Adrenal gland (tissue), 12 donors: ENCODE data around the gene THSD4. TPM values are rescaled to one million over a fixed set of nuclear protein-coding genes. Genes with fewer than 3 reads are reported as not detected.

Experiments
- DNase-seq, 7 donors: peaks; one replicate each; pipeline ENCODE4 v3.0.0-alpha.2; 2019 to 2020
- H3K27ac ChIP-seq, 5 donors: fragments of 200-600 bp; sonication (generic) in 4 of 5; 1 replicate in 3 of 5; 2 replicates in 2 of 5; pipeline versions ENCODE4 v1.5.1 to v1.8.0; 2016 to 2020; ENCODE audit warnings: mild to moderate bottlenecking in 1 of 5
- H3K27me3 ChIP-seq: fragments of 200-600 bp; 2 replicates; pipeline ENCODE4 v1.8.0; 2021
- H3K36me3 ChIP-seq, 2 donors: fragments of 200-600 bp; replicated peaks in 1 of 2; 1 replicate in 1 of 2; 2 replicates in 1 of 2; pipeline versions ENCODE4 v1.5.1 to v1.8.0; 2018 to 2022
- H3K4me1 ChIP-seq, 2 donors: fragments of 200-600 bp; replicated peaks in 1 of 2; 1 replicate in 1 of 2; 2 replicates in 1 of 2; pipeline versions ENCODE4 v1.5.1 to v1.8.0; 2018 to 2021
- H3K4me3 ChIP-seq, 4 donors: fragments of 200-600 bp; sonication (generic) in 3 of 4; one replicate each; pipeline ENCODE4 v1.5.1; 2016 to 2018
- H3K9me3 ChIP-seq, 3 donors: fragments of 200-600 bp; sonication (generic) in 1 of 3; replicated peaks in 1 of 3; 1 replicate in 2 of 3; 2 replicates in 1 of 3; pipeline versions ENCODE4 v1.5.1 to v1.8.0; 2016 to 2021
- POLR2A ChIP-seq, 2 donors: fragments of 450-650 bp; IDR thresholded peaks; one replicate each; pipeline ENCODE4 v1.6.1; 2017; ENCODE audit warnings: antibody characterized with exemption in 2 of 2, mild to moderate bottlenecking in 2 of 2, moderate library complexity in 1 of 2
- WGBS, 4 donors: extraction: QIAGEN DNeasy Blood & Tissue Kit in 2 of 4; methylation state at CpG; one replicate each; pipeline versions ENCODE4 v1.1.5 to v1.1.7; 2013 to 2017; 5-methylcytosine and 5-hydroxymethylcytosine counted together
- intact Hi-C, 2 donors: fragments of 100-400 bp; cut with DNase I; formaldehyde crosslinking; loops; one replicate each; pipeline versions ENCODE4 v1.14.1 to v1.15.0; 2022 to 2023
- polyA plus RNA-seq, 3 donors: library from polyadenylated mRNA; stranded (reverse); fragments of 200-250 nt in 2 of 3; fragments of 350-450 nt in 1 of 3; fragmentation: Illumina TruSeq in 1 of 3; extraction: RNeasy Lipid Tissue Mini Kit (QIAGEN cat#74804) in 1 of 3; gene quantifications; one replicate each; pipeline ENCODE4 v1.2.3, GENCODE V29; 2013 to 2014
- total RNA-seq, 9 donors: library from RNA; depleted of rRNA in 4 of 9; stranded (reverse); fragments of >200 nt in 4 of 9; fragments of 120-200 nt in 1 of 9; fragmentation: NEBNext Ultra II Directional in 1 of 9; extraction: Animal tissue kit (Norgen Biotek cat#: 25700) in 1 of 9; gene quantifications; one replicate each; pipeline versions ENCODE4 v1.1.0 to v1.2.4, GENCODE V29; 2013 to 2023
- TF ChIP-seq, protein P1 (sequence below), 6 experiments: fragments of 450-650 bp in 4 of 6; fragments of 200-600 bp in 2 of 6; sonication (generic) in 1 of 6; IDR thresholded peaks; 1 replicate in 5 of 6; 2 replicates in 1 of 6; pipeline versions ENCODE4 v1.5.1 to v1.8.0; 2016 to 2021; ENCODE audit warnings: antibody characterized with exemption in 6 of 6, mild to moderate bottlenecking in 2 of 6, moderate library complexity in 1 of 6
- donor health status: healthy with polysubstance abuse.
- donor health status: Bipolar disorder and iron deficiency.
- donor health status: DM: yes; HTN: yes; CAD: no.
- donor health status: DM: no; HTN: no; CAD: no.
- donor health status: DM: no; HTN: no; CAD: no.
- donor health status: DM: yes; HTN: yes; CAD: no.

Gene THSD4
- total and polyA plus RNA-seq, 12 donors: 5.3 to 53.2 (median 23.2) TPM

DNA sequence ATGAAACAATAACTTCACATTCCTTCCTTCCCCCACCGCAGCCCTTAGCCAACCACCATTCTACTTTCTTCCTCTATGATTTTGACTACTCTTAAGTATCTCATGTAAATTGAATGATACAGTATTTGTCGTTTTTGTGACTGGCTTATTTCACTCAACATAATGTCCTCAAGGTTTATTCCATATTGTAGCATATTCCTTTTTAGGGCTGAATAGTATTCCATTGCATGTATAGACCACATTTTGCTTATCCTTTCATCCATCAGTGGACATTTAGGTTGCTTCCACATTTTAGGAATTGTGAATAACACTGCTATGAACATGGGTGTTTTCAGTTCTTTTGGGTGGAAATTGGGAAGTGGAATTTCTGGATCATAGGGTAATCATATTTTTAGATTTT is 106.1 kb downstream of the THSD4 start:
- no peaks in the 10 kb centered on the region for H3K36me3 ChIP-seq
- TF ChIP-seq POLR2A (IDR thresholded peaks at IDR 0.05): no peak
- TF ChIP-seq, protein P1, sequence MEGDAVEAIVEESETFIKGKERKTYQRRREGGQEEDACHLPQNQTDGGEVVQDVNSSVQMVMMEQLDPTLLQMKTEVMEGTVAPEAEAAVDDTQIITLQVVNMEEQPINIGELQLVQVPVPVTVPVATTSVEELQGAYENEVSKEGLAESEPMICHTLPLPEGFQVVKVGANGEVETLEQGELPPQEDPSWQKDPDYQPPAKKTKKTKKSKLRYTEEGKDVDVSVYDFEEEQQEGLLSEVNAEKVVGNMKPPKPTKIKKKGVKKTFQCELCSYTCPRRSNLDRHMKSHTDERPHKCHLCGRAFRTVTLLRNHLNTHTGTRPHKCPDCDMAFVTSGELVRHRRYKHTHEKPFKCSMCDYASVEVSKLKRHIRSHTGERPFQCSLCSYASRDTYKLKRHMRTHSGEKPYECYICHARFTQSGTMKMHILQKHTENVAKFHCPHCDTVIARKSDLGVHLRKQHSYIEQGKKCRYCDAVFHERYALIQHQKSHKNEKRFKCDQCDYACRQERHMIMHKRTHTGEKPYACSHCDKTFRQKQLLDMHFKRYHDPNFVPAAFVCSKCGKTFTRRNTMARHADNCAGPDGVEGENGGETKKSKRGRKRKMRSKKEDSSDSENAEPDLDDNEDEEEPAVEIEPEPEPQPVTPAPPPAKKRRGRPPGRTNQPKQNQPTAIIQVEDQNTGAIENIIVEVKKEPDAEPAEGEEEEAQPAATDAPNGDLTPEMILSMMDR (IDR thresholded peaks at IDR 0.05): no peak
- no peaks in the 10 kb centered on the region for H3K9me3 ChIP-seq
- DNase-seq: no peak
- 82 to 96% (median 88%) methylated on average over 2 of the region's 2 CpGs for WGBS, 4 donors
- no peak overlapping the region for H3K4me3 ChIP-seq
- no peaks in the 10 kb centered on the region for H3K4me1 ChIP-seq
- no peak overlapping the region for H3K27ac ChIP-seq
- no peaks in the 10 kb centered on the region for H3K27me3 ChIP-seq
- intact Hi-C loops: no loop called here

DNA sequence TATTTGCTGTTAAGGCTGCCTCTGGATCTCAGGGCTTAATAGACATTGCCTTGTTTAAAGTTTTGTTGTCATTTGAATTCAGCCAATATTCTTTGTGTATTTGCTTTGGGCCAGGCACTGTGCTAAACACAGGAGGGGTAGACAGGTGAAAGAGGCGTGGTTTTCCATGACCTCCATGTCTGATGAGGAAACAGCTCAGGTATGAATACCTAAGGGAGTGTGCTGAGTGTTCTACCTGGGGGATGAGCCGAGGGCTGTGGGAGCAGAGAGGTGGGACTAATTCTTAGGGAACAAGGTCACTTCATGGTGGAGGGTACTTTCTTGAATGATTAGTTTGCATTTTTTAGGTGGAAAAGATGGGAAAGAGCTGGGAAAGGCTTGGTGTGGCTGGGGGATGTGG is 108.2 kb downstream of the THSD4 start:
- intact Hi-C loops: no loop called here
- no peak overlapping the region for H3K27ac ChIP-seq
- TF ChIP-seq, protein P1 (IDR thresholded peaks at IDR 0.05): no peak
- no peak for TF ChIP-seq POLR2A (IDR thresholded peaks at IDR 0.05)
- H3K4me3 ChIP-seq: no peak overlapping the region
- no peaks in the 10 kb centered on the region for H3K36me3 ChIP-seq
- DNase-seq: peak in 1 of 7 donors; percentile 23
- no peaks in the 10 kb centered on the region for H3K9me3 ChIP-seq
- no peaks in the 10 kb centered on the region for H3K27me3 ChIP-seq
- WGBS, 4 donors: 89 to 94% (median 94%) methylated on average over 2 of the region's 2 CpGs
- no peaks in the 10 kb centered on the region for H3K4me1 ChIP-seq

DNA sequence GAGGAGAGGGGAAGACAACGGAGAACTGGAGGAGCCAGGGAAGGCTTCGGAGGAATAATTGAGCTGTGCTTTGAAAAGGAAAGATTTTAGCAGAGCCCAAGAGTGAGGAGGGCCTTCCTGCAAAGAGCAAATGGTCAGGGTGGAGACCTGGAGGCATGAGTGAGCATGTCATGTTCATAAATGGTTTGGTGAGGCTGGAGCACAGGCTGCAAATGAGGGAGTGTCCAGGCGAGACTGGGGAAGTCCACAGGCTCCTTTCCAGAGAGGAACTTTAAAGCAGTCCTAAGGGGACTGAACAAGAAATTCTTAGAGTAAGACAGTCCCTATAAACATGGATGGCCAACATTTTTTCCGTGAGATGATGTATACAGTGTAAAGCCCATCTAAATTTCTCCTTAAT is 108.8 kb downstream of the THSD4 start:
- 90 to 94% (median 92%) methylated on average over 4 of the region's 4 CpGs for WGBS, 4 donors
- H3K36me3 ChIP-seq: no peaks in the 10 kb centered on the region
- TF ChIP-seq, protein P1 (IDR thresholded peaks at IDR 0.05): no peak
- TF ChIP-seq POLR2A (IDR thresholded peaks at IDR 0.05): no peak

DNA sequence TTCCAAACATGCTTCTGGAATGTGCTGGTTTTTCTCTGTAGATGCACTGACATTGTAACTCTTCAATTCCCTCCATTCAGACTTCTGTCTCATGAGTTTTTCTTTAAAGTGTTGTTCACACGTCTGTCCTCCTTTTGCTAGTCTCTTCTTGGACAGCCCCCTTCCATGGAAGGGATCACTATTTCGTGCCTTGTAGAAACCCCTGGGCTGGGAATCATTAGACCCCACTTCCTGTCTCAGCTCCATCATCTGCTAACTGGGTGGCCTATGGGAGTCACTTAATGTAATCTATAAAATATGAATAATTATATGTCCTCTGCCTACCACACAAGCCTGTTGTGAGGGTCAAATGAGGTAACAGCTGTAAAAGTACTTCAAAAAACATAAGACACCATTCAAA is 110.6 kb downstream of the THSD4 start:
- intact Hi-C loops: no loop called here
- no peak overlapping the region for H3K27ac ChIP-seq
- WGBS, 4 donors: 84 to 97% (median 93%) methylated on average over 2 of the region's 2 CpGs

More for the DNA sequence above, 108.8 kb downstream of the THSD4 start:
- Histone ChIP-seq H3K4me1 (no peaks in the 10 kb centered on the region), H3K27ac (no peak overlapping the region), H3K27me3 (no peaks in the 10 kb centered on the region), H3K4me3 (no peak overlapping the region), H3K9me3 (no peaks in the 10 kb centered on the region)
- intact Hi-C loops: no loop called here
- DNase-seq: no peak

More for the DNA sequence above, 110.6 kb downstream of the THSD4 start:
- peak in 1 of 7 donors; percentile 1 for DNase-seq
- Histone ChIP-seq H3K36me3 (no peaks in the 10 kb centered on the region), H3K27me3 (no peaks in the 10 kb centered on the region), H3K4me1 (no peaks in the 10 kb centered on the region), H3K9me3 (no peaks in the 10 kb centered on the region), H3K4me3 (no peak overlapping the region)
- TF ChIP-seq POLR2A (IDR thresholded peaks at IDR 0.05): no peak
- TF ChIP-seq, protein P1 (IDR thresholded peaks at IDR 0.05): no peak
